ENCODE data around the gene HMX1.

HMX1 gene

GRCh38 chr4:8871417-8872401, at the start of gene HMX1:
TSS of gene HMX1 (minus strand) at chr4:8871839. CDS start at chr4:8871614, 225 bp downstream.
- in situ Hi-C loops (cut with MboI; ENCODE audit: low sequenced_read_pairs), result no loop called here

DNA sequence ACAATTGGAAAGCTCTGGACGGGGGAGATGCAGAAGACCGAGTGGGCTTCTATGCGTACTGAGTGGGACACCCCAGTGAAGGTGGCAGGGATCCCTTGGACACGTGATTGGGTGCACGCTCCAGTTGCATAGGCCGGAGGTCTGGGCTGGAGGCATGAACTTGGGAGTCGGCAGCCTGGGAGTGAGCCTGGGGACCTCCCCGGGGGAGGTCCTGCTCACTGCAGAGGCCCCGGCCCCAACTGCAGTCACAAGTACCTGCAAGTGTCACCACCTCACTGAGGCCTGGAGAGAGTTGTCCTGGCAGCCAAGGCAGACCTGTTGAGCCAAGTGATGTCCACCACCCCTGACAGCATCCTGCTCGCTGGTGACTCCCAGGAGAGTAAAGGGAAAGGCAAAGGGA, 49.3 kb upstream of the HMX1 start:
- in situ Hi-C loops (cut with MboI; ENCODE audit: low sequenced_read_pairs), result no loop called here

GRCh38 chr4:8920289-8920965, 48.8 kb upstream of the HMX1 start:
- in situ Hi-C loops (cut with MboI; ENCODE audit: low sequenced_read_pairs), result no loop called here

DNA sequence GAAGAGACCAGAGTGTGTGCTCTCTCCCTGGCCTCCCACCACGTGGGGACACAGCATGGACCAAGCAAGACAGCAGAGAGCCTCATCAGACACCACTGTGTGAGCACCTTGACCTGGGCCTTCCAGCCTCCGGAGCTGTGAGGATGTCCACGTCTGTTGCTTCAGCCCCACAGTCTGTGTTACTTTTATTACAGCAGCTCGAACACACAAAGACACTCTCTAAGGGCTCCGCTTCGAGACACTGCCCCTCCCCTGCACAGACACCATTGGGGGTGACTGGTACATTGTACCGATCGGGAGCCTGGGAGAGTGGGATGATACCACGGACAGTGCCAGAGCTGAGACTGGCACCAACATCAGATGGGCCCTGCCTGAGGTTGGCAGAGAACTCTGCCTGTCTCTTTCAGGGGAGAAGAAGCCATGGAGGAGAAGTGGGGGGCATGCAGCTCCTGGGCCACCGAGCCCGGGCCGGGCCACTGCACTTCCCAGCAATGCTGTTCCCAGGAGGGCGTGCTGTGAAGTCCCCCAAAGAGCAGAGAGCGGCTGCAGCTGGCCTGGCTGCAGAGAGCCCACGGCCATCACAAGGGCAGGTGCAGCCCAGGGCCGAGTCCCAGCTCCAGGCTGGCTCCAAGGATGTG, 48.1 kb upstream of the HMX1 start:
- in situ Hi-C loops (cut with MboI; ENCODE audit: low sequenced_read_pairs), result no loop called here

DNA sequence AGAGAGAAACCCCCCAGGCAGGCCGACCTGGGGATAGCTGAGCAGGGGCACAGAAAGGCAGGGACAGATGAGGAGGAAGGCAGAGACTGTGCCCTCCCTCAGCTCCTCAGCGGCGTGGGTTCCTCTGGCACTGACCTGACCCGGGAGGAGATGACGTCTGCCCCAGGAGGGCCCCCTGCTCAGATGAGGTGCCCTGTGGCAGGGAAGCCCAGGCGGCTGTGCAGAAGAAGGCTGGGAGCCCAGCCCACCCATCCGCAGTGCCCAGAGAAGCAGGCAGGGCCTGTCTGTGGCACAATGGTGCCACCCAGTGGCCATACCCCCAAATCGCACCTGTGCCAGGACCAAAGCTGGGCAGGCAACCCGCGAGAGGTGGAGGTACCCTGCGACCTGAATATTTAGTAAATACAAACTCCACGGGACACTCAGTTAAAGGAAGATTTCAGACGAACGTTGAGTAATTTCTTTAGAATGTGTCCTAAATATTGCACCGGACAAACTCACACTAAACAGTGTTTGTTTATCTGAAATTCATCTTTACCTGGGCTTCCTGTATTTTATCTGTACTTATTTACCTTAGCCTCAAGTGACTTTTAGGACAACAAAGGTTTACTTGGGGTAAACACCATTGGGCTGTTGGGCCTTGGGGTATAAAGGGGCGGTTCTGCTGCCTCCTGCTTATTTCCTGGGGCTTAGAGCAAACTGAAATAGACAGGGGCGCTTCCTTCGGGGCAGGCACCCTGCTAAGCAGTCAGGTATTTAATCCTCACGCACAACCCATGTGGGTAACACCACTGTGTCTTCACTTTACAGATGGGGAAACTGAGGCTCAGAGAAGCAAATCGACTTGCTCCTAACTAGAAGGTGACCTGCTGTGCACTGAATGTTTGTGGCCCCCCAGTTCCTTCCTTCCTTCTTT, 46.5 kb upstream of the HMX1 start:
- in situ Hi-C loops (cut with MboI; ENCODE audit: low sequenced_read_pairs), result no loop called here

DNA sequence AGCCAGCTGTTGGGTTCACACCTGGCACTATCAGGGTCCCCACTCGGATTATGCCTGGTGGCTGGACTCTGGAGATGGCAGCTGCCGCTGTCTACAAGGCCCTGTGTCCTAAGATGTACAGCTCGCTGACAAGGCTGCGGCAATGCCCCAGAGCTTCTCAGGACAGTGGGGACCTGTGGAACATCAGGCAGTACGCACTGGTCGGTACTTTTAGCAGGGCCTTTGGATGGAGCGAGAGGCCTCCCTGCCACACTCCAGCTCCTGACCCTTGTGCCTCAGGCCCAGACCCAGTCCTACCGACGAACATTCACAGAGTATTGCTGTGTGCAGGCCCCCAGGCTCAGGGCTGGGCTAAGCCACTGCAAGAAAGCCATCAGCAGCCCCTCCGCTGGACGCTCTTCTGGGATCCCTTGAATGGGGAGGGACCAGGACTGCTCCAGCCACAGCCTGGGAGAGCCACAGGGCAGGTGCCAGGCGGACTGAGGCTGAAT, 45.7 kb upstream of the HMX1 start:
- in situ Hi-C loops (cut with MboI; ENCODE audit: low sequenced_read_pairs), result no loop called here

DNA sequence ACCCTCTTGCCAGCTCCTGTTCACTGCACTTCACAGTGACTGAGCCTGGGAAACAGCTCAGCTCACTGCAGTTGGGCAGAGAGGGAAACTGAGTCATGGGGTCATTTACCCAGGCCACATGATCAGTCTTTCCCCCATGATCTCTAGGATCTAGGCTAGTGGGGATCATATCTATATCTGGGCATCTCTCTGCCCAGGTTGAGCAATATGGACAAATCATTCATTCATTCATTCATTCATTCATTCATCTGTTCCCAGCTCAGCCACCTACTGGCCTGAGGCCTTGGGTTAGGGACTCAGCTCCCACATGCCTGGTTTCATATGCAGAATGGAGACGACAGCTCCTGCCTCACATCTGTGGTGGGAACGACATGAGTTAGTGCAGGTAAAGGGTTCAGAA, 45.3 kb upstream of the HMX1 start:
- in situ Hi-C loops (cut with MboI; ENCODE audit: low sequenced_read_pairs), result no loop called here

DNA sequence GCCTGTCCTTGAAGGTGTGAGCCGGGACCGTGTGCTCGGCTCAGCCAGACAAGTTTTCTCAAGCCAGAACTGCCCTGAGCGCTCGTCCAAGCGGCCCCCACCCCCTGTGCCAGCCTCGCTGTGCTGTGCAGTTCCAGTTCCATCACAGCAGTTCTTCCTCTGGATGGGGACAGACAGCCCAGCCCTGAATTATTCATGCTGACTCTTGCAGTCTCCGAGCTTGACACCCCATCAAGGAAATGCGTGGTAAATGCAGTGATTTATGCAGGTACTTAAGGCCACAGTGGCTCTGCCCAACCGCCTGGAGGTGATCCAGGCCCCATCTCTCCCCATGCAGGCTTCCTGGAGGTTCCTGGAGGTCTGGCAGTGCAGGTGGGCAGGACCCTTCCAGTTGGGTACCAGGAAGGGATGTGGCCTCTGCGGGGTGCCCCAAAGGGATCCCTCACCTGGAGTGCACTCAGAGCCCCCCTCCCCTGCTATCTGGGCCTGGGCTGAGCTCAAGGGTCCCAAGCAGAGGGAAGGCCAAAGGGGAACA, 44.8 kb upstream of the HMX1 start:
- in situ Hi-C loops (cut with MboI; ENCODE audit: low sequenced_read_pairs), result no loop called here

DNA sequence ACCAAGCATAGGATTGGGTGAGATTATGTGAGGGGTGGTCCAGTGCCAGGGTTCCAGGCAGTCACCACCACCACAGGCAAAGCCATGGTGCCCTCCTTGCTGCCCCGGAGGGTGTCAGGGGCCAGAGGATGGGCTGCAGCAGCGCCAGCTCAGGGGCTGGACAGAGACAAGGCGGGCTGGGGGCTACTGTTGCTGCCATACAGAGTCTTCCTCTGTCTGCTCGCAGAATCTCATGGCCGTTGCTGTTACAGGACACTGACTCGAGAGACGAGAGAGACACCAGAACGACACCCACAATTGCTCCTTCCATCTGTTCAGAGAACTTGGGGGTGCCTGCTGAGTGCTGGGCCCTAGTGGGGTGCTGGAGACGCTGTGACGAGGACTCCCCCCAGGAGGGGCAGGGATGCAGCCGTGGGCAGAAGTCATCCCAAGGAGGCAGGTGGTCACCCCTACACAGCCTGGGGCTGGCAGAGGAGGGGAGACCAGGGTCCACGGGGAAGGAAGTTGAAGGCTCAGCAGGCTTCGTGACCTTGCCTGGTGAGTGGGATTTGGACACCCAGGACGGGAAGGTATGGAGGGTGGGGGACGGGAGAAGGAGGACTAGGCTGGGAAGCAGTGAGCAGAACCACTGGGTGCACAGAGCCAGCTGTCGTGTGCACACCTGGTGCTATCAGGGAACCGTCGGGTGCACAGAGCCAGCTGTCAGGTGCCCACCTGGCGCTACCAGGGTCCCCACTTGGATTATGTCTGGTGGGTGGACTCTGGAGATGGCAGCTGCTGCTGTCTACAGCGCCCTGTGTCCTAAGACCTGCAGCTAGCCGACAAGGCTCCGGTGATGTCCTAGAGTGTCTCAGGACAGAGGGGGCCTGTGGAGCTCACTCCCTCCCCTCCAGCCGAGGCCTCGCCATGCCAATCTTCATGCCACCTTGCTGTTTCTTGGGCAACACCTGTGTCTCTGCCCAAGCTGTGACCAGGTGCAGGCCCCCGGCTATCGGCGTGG, 43.9 kb upstream of the HMX1 start:
- in situ Hi-C loops (cut with MboI; ENCODE audit: low sequenced_read_pairs), result no loop called here

- in situ Hi-C loops (cut with MboI; ENCODE audit: low sequenced_read_pairs), result no loop called here
Measured at GRCh38 chr4:8914461-8915171, 43.0 kb upstream of the HMX1 start.

- in situ Hi-C loops (cut with MboI; ENCODE audit: low sequenced_read_pairs), result no loop called here
Measured at GRCh38 chr4:8913858-8914460, 42.3 kb upstream of the HMX1 start.

DNA sequence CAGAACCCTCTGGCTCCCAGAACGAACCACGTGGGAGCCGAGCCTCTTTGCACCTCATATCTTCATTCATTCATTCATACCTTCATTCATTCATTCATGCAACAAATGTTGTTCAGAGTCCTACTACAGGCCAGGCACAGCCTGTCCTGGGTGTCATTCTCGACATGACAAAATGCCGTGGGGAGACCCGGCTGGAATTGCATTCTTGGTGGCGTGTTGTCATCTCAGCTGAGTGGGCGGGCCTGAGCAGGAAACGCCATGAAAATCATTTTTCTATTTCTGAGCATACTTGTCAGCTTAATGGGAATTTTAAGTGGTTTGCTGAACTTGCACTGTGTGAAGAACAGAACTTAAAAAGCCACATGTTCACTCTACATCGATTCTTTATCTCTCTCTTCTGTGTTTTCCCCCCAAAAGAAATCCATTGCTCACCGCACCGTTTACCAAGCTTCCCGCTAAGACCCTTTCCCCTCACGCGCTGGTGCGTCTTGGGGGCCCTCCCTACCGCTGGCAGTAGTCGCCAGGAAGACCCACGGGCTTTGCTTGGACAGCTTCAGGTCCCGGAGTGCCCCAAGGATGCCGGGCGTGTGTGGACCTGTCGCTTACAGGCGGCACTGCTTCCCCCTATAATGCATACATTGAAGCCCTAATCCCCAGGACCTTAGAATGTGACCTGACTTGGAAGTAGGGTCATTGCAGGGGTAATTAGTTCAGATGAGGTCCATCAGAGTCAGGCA, 41.6 kb upstream of the HMX1 start:
- in situ Hi-C loops (cut with MboI; ENCODE audit: low sequenced_read_pairs), result no loop called here

GRCh38 chr4:8912506-8912905, 40.9 kb upstream of the HMX1 start:
- in situ Hi-C loops (cut with MboI; ENCODE audit: low sequenced_read_pairs), result no loop called here

DNA sequence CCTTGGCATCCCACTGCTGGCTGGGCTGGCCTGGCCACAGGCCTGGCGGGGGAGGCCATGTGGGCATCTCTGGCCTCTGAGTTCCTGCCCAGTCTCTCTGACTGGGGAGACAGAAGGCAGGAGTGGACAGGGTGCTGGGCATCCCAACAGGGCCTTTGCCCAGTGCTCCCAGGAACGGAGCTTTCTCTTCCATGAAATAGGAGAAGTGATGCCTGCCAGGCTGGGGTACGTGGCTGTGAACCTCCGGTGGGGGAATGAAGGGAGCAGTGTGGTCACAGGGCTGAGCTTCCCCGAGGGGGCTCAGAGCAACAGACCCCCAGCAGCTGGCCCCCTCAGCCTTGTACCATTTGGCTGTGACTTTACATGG, 40.4 kb upstream of the HMX1 start:
- in situ Hi-C loops (cut with MboI; ENCODE audit: low sequenced_read_pairs), result no loop called here

- in situ Hi-C loops (cut with MboI; ENCODE audit: low sequenced_read_pairs), result no loop called here
Measured at GRCh38 chr4:8911316-8912088, 39.9 kb upstream of the HMX1 start.

GRCh38 chr4:8910822-8911315, 39.2 kb upstream of the HMX1 start:
- in situ Hi-C loops (cut with MboI; ENCODE audit: low sequenced_read_pairs), result no loop called here

Measured in HL-60/S4 treated with retinoic acid at 250 ng/mL for 4 days and 3 days (cell line).